ENCODE measurements around the gene SRSF3.
"Not testable (repeated sequence)": the region's sequence is repeated elsewhere in the genome, so short reads cannot be mapped to it uniquely, and the experiment has no call there.

Gene SRSF3

DNA sequence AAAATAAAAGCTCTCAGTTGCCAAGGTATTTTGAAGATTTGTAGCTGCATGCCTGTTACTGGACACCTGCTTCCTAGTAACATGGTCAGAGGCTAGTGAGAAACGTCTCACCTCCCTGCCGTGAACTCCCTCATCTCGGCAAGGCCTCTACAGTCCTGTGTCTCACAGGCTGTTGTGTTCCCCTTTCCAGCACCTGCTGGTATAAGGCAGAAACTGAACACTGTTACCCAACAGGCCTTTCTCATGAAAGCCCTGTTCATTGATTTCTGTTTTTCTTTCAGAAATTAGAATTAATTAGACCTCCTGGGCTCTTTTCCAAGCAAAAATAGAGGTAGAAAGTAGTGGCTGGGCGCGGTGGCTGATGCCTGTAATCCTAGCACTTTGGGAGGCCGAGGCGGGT, 17.6 kb upstream of the SRSF3 start:
- Histone ChIP-seq H3K36me3 (ENCODE audit: control insufficient read depth, insufficient read depth, low read length) (no peaks in the 10 kb centered on the region), H3K27ac (ENCODE audit: insufficient read depth, low read length, poor library complexity, severe bottlenecking) (no peak overlapping the region), H3K27me3 (replicated peaks; ENCODE audit: control insufficient read depth, insufficient read depth, low read length, poor library complexity, severe bottlenecking) (no peaks in the 10 kb centered on the region), H3K9me3 (ENCODE audit: control insufficient read depth, low read length) (no peaks in the 10 kb centered on the region), H3K4me3 (ENCODE audit: insufficient read depth, low read depth, low read length, poor library complexity, severe bottlenecking) (no peak overlapping the region), H3K4me1 (ENCODE audit: control insufficient read depth, insufficient read depth, low read length, poor library complexity, severe bottlenecking) (no peaks in the 10 kb centered on the region)
- DNase-seq = no peak

DNA sequence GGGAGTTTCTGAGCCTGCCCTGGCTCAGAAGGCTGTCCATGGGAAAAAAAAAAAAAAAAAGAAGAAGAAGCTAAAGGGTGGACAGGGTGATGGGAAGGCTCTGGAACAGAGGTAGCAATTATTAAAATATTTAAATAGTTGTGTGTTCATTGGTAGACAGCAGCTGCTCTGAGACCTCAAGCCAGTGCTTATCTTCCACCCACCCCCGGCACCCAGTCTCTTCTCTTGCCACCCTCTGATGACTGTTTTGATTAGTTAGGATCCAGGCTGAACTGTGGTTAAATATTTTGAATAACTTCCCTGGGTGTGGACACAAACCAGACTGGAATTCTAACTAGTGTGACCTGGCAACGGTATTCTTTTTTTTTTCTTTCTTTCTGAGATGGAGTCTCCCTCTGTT, 16.9 kb upstream of the SRSF3 start:
- no peaks in the 10 kb centered on the region for H3K36me3 ChIP-seq (ENCODE audit: control insufficient read depth, insufficient read depth, low read length)
- no peak overlapping the region for H3K4me3 ChIP-seq (ENCODE audit: insufficient read depth, low read depth, low read length, poor library complexity, severe bottlenecking)
- no peaks in the 10 kb centered on the region for H3K27me3 ChIP-seq (replicated peaks; ENCODE audit: control insufficient read depth, insufficient read depth, low read length, poor library complexity, severe bottlenecking)
- DNase-seq = no peak
- H3K4me1 ChIP-seq (ENCODE audit: control insufficient read depth, insufficient read depth, low read length, poor library complexity, severe bottlenecking) = no peaks in the 10 kb centered on the region
- H3K27ac ChIP-seq (ENCODE audit: insufficient read depth, low read length, poor library complexity, severe bottlenecking) = no peak overlapping the region
- no peaks in the 10 kb centered on the region for H3K9me3 ChIP-seq (ENCODE audit: control insufficient read depth, low read length)

DNA sequence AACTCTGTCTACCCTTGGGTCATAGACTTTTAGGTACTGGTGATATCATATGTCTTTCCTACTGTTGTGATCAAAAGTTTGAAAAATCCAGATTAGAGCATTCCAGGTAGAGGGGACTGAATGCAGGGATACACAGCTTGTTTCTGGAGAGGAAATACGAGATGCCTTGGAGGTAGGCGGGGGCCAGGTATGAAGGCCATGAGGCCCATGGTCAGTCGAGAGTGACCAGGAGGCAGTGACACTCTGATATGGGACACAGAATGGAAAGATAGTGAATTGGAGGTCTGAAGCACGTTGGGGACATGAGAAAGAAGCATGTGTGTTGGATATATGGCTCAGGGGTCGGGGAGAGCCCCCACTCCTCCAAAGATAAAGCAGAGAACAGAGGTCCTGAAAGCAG, 16.1 kb upstream of the SRSF3 start:
- Histone ChIP-seq H3K27me3 (replicated peaks; ENCODE audit: control insufficient read depth, insufficient read depth, low read length, poor library complexity, severe bottlenecking) (no peaks in the 10 kb centered on the region), H3K9me3 (ENCODE audit: control insufficient read depth, low read length) (no peaks in the 10 kb centered on the region), H3K27ac (ENCODE audit: insufficient read depth, low read length, poor library complexity, severe bottlenecking) (no peak overlapping the region), H3K4me1 (ENCODE audit: control insufficient read depth, insufficient read depth, low read length, poor library complexity, severe bottlenecking) (no peaks in the 10 kb centered on the region), H3K4me3 (ENCODE audit: insufficient read depth, low read depth, low read length, poor library complexity, severe bottlenecking) (no peak overlapping the region), H3K36me3 (ENCODE audit: control insufficient read depth, insufficient read depth, low read length) (no peaks in the 10 kb centered on the region)
- no peak for DNase-seq

DNA sequence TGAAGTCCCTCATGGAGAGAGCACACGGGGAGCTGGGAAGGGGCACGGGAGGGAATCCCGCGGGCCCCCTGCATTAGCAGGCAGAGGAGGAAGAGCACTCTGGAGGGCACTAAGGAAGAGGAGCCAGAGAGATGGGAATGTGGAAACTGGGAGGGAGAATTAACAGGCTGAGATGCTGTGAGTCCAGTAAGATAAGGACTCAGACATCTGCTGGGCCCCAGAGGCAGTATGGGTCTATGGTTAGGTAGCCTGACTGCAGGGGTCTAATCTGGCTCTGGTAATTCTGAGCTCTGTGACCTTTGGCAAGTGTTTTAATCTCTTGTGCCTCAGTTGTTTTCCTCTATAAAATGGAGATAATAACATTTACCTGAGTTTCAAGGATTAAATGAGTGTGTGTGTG, 15.7 kb upstream of the SRSF3 start:
- no peak overlapping the region for H3K4me3 ChIP-seq (ENCODE audit: insufficient read depth, low read depth, low read length, poor library complexity, severe bottlenecking)
- H3K27me3 ChIP-seq (replicated peaks; ENCODE audit: control insufficient read depth, insufficient read depth, low read length, poor library complexity, severe bottlenecking) = no peaks in the 10 kb centered on the region
- no peaks in the 10 kb centered on the region for H3K4me1 ChIP-seq (ENCODE audit: control insufficient read depth, insufficient read depth, low read length, poor library complexity, severe bottlenecking)
- no peak for DNase-seq
- H3K9me3 ChIP-seq (ENCODE audit: control insufficient read depth, low read length) = no peaks in the 10 kb centered on the region
- H3K27ac ChIP-seq (ENCODE audit: insufficient read depth, low read length, poor library complexity, severe bottlenecking) = no peak overlapping the region
- H3K36me3 ChIP-seq (ENCODE audit: control insufficient read depth, insufficient read depth, low read length) = no peaks in the 10 kb centered on the region

DNA sequence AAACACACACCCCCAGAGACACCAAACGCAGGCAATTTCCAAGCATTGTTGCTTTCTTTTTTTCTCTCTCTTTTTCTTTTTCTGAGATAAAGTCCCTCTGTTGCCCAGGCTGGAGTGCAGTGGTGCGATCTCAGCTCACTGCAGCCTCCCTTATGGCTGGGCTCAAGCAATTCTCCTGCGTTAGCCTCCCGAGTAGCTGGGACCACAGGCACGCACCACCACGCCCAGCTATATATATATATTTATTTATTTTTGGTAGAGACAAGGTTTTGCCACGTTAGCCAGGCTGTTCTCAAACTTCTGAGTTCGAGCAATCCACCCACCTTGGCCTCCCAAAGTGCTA, 14.0 kb upstream of the SRSF3 start:
- H3K9me3 ChIP-seq (ENCODE audit: control insufficient read depth, low read length) = no peaks in the 10 kb centered on the region
- DNase-seq = no peak
- H3K36me3 ChIP-seq (ENCODE audit: control insufficient read depth, insufficient read depth, low read length) = no peaks in the 10 kb centered on the region
- no peak overlapping the region for H3K27ac ChIP-seq (ENCODE audit: insufficient read depth, low read length, poor library complexity, severe bottlenecking)
- H3K4me3 ChIP-seq (ENCODE audit: insufficient read depth, low read depth, low read length, poor library complexity, severe bottlenecking) = no peak overlapping the region
- no peaks in the 10 kb centered on the region for H3K4me1 ChIP-seq (ENCODE audit: control insufficient read depth, insufficient read depth, low read length, poor library complexity, severe bottlenecking)
- no peaks in the 10 kb centered on the region for H3K27me3 ChIP-seq (replicated peaks; ENCODE audit: control insufficient read depth, insufficient read depth, low read length, poor library complexity, severe bottlenecking)

DNA sequence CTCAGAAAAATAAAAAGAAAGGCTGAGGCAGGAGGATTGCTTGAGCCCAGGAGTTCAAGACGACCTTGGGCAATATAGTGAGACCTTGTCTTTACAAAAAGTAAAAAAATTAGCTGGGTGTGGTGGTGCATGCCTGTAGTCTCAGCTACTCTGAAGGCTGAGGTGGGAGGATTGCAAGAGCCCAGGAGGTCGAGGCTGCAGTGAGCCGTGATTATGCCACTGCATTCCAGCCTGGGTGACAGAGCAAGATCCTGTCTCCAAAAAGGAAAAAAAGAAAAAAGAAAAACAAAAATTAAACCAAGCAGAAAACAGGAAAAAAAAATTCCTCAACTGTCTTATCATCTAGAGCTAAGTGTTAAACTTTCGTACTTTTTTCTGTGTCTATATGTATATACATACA, 12.4 kb upstream of the SRSF3 start:
- DNase-seq = no peak
- H3K27ac ChIP-seq (ENCODE audit: insufficient read depth, low read length, poor library complexity, severe bottlenecking) = no peak overlapping the region
- no peaks in the 10 kb centered on the region for H3K27me3 ChIP-seq (replicated peaks; ENCODE audit: control insufficient read depth, insufficient read depth, low read length, poor library complexity, severe bottlenecking)
- H3K36me3 ChIP-seq (ENCODE audit: control insufficient read depth, insufficient read depth, low read length) = no peaks in the 10 kb centered on the region
- H3K4me1 ChIP-seq (ENCODE audit: control insufficient read depth, insufficient read depth, low read length, poor library complexity, severe bottlenecking) = no peaks in the 10 kb centered on the region
- H3K4me3 ChIP-seq (ENCODE audit: insufficient read depth, low read depth, low read length, poor library complexity, severe bottlenecking) = no peak overlapping the region
- H3K9me3 ChIP-seq (ENCODE audit: control insufficient read depth, low read length) = no peaks in the 10 kb centered on the region

DNA sequence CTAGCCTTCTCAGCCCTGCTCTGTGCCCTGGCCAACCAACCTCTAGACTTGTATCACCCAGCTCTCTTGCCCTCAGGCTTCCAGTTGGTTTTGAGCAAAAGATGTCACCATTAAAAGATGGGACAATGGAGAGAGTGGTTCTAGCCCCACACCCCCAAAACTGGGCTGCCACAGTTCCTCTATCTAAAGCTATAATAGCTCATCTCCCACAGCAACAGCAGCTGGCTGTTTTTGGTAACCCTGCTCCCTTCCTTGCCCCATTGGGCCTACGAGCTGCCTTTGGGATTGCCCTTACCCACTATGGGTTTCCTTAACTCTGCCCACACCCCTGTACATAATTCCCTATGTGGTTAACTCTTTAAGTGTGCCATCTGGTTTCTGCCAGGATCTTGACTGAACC, 7.6 kb upstream of the SRSF3 start:
- Histone ChIP-seq H3K27ac (ENCODE audit: insufficient read depth, low read length, poor library complexity, severe bottlenecking) (no peak overlapping the region), H3K4me1 (ENCODE audit: control insufficient read depth, insufficient read depth, low read length, poor library complexity, severe bottlenecking) (no peaks in the 10 kb centered on the region), H3K9me3 (ENCODE audit: control insufficient read depth, low read length) (no peaks in the 10 kb centered on the region), H3K4me3 (ENCODE audit: insufficient read depth, low read depth, low read length, poor library complexity, severe bottlenecking) (no peak overlapping the region), H3K36me3 (ENCODE audit: control insufficient read depth, insufficient read depth, low read length) (no peaks in the 10 kb centered on the region), H3K27me3 (replicated peaks; ENCODE audit: control insufficient read depth, insufficient read depth, low read length, poor library complexity, severe bottlenecking) (no peaks in the 10 kb centered on the region)
- DNase-seq = no peak

DNA sequence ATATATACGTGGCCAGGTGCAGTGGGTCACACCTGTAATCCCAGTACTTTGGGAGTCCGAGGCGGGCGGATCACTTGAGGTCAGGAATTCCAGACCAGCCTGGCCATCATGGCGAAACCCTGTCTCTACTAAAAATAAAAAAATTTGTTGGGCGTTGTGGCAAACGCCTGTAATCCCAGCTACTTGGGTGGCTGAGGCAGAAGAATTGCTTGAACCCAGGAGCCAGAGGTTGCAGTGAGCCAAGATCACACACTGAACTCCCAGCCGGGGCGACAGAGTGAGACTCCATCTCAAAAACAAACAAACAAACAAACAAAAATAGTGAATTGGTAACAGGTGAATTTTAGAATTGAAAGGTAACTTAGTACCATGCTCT, 5.1 kb upstream of the SRSF3 start:
- H3K4me3 ChIP-seq (ENCODE audit: insufficient read depth, low read depth, low read length, poor library complexity, severe bottlenecking); H3K27ac ChIP-seq (ENCODE audit: insufficient read depth, low read length, poor library complexity, severe bottlenecking); H3K36me3 ChIP-seq (ENCODE audit: control insufficient read depth, insufficient read depth, low read length); H3K4me1 ChIP-seq (ENCODE audit: control insufficient read depth, insufficient read depth, low read length, poor library complexity, severe bottlenecking); H3K9me3 ChIP-seq (ENCODE audit: control insufficient read depth, low read length); H3K27me3 ChIP-seq (replicated peaks; ENCODE audit: control insufficient read depth, insufficient read depth, low read length, poor library complexity, severe bottlenecking); DNase-seq: not testable (repeated sequence)

DNA sequence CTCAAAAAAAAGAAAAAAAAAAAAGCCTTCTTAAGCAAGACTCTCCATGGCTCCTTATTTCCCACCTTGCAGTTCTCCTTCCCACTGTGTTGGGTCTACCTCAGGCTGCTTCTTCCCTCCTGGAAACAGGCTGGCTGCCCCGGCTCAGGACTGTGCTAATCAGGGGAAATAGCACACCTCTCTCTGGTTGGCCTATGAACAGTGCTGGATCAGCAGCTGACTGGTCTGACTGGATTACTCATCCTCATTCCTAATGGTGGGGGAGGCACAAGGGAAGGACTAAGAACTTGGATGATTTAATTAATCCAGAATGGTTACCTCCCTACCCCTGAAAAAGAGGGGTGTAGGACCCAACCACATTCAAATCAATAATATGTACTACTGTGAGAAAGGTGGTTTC, 3.9 kb upstream of the SRSF3 start:
- Histone ChIP-seq H3K4me1 (ENCODE audit: control insufficient read depth, insufficient read depth, low read length, poor library complexity, severe bottlenecking) (peaks cover 7% of the 10 kb centered on the region), H3K27ac (ENCODE audit: insufficient read depth, low read length, poor library complexity, severe bottlenecking) (no peak overlapping the region), H3K4me3 (ENCODE audit: insufficient read depth, low read depth, low read length, poor library complexity, severe bottlenecking) (no peak overlapping the region), H3K36me3 (ENCODE audit: control insufficient read depth, insufficient read depth, low read length) (peaks cover 4% of the 10 kb centered on the region), H3K9me3 (ENCODE audit: control insufficient read depth, low read length) (no peaks in the 10 kb centered on the region), H3K27me3 (replicated peaks; ENCODE audit: control insufficient read depth, insufficient read depth, low read length, poor library complexity, severe bottlenecking) (no peaks in the 10 kb centered on the region)
- DNase-seq = no peak

DNA sequence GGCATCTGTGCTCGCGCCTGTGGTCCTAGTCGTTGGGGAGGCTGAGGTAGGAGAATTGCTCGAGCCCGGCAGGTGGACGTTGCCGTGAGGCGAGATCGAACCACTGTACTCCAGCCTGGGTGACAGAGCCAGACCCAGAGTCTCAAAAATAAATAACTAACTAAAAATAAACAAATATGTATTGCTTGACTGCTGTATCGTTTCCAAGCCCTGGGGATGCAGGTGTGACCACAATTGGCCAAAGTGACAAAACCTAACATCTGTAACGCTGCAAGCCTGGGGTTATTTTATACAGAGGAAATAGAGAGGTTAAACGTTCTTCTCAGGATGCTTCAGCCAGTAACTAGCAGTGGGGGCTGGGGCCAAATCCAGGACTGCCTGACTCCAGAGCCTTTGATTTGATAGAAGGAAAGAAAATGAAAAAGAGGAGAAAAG, 1.9 kb upstream of the SRSF3 start:
- Histone ChIP-seq H3K27me3 (replicated peaks; ENCODE audit: control insufficient read depth, insufficient read depth, low read length, poor library complexity, severe bottlenecking) (no peaks in the 10 kb centered on the region), H3K9me3 (ENCODE audit: control insufficient read depth, low read length) (no peaks in the 10 kb centered on the region), H3K27ac (ENCODE audit: insufficient read depth, low read length, poor library complexity, severe bottlenecking) (peak overlapping the region; percentile 7), H3K4me3 (ENCODE audit: insufficient read depth, low read depth, low read length, poor library complexity, severe bottlenecking) (no peak overlapping the region), H3K36me3 (ENCODE audit: control insufficient read depth, insufficient read depth, low read length) (peaks cover 11% of the 10 kb centered on the region), H3K4me1 (ENCODE audit: control insufficient read depth, insufficient read depth, low read length, poor library complexity, severe bottlenecking) (peaks cover 9% of the 10 kb centered on the region)
- no peak for DNase-seq

DNA sequence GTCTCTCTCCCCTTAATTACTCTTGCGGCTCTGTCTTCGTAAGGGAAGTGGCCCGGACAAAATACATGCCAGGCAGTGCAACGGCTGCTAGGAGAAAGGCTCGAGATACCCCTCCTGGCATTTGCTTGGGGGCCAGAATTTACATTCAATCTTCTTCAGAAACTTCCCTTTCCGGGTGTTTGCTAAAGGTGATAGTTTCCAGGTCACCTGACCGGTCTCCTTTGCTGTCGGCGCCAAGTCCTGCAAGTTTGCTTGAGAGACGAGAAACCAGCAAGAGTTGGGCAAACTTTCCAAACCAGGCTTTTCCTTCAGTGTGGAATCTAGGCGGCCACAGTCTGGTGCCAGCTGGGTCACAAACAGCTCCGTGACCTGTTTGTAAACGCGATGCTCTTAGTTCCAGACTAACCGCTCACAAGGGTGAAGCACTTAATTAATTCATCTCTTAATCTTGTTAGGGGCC, 563 bp upstream of the SRSF3 start:
- DNase-seq = peak; percentile 12 to 49 (median 16)
- Histone ChIP-seq H3K36me3 (ENCODE audit: control insufficient read depth, insufficient read depth, low read length) (peaks cover 23% of the 10 kb centered on the region), H3K4me1 (ENCODE audit: control insufficient read depth, insufficient read depth, low read length, poor library complexity, severe bottlenecking) (peaks cover 21% of the 10 kb centered on the region), H3K27me3 (replicated peaks; ENCODE audit: control insufficient read depth, insufficient read depth, low read length, poor library complexity, severe bottlenecking) (no peaks in the 10 kb centered on the region), H3K4me3 (ENCODE audit: insufficient read depth, low read depth, low read length, poor library complexity, severe bottlenecking) (peak overlapping the region; percentile 71), H3K9me3 (ENCODE audit: control insufficient read depth, low read length) (no peaks in the 10 kb centered on the region), H3K27ac (ENCODE audit: insufficient read depth, low read length, poor library complexity, severe bottlenecking) (peak overlapping the region; percentile 98)
